HG03175 (cell line): ENCODE results near the gene MYT1.
"Not testable (repeated sequence)": the region's sequence is repeated elsewhere in the genome, so short reads cannot be mapped to it uniquely, and the experiment has no call there.

ENCODE experiments used
- ATAC-seq: cut with Tn5 transposase; IDR thresholded peaks from one replicate; pipeline ENCODE4 v1.9.1; 2021; ENCODE audit warnings: mild to moderate bottlenecking, moderate library complexity; ENCODE audit not compliant: unreplicated experiment

The MYT1 gene

GRCh38 chr20:64228751-64229506 is 64.7 kb downstream of the MYT1 start:
- no peak for ATAC-seq

- no peak for ATAC-seq
Measured at GRCh38 chr20:64229507-64230061, 65.3 kb downstream of the MYT1 start.

GRCh38 chr20:64230461-64231145 is 66.4 kb downstream of the MYT1 start:
- no peak for ATAC-seq

GRCh38 chr20:64231621-64232550 is 67.6 kb downstream of the MYT1 start:
- no peak for ATAC-seq

GRCh38 chr20:64232794-64233193 is 68.5 kb downstream of the MYT1 start:
- ATAC-seq, result no peak

GRCh38 chr20:64233725-64234124 is 69.5 kb downstream of the MYT1 start:
- ATAC-seq, result no peak

GRCh38 chr20:64234291-64234791 is 70.1 kb downstream of the MYT1 start:
- ATAC-seq, result no peak

- not testable (repeated sequence) for ATAC-seq
Measured at GRCh38 chr20:64234921-64235565, 70.8 kb downstream of the MYT1 start.

- ATAC-seq, result no peak
Measured at GRCh38 chr20:64236137-64237088, 72.2 kb downstream of the MYT1 start.

GRCh38 chr20:64237316-64237715 is 73.1 kb downstream of the MYT1 start:
- no peak for ATAC-seq

GRCh38 chr20:64238115-64238825 is 74.0 kb downstream of the MYT1 start:
- no peak for ATAC-seq

- ATAC-seq, result no peak
Measured at GRCh38 chr20:64238851-64239387, 74.7 kb downstream of the MYT1 start.

GRCh38 chr20:64239449-64240242 is 75.4 kb downstream of the MYT1 start:
- ATAC-seq, result no peak

GRCh38 chr20:64240243-64241015 is 76.2 kb downstream of the MYT1 start:
- ATAC-seq, result no peak

GRCh38 chr20:64241061-64241460 is 76.8 kb downstream of the MYT1 start:
- no peak for ATAC-seq

- no peak for ATAC-seq
Measured at GRCh38 chr20:64242003-64242796, 77.9 kb downstream of the MYT1 start.
